Measurements from ENCODE around the gene IGSF3.
"Not testable (repeated sequence)": the region's sequence is repeated elsewhere in the genome, so short reads cannot be mapped to it uniquely, and the experiment has no call there.

IGSF3 gene

GRCh38 chr1:116631996-116632925, 35.3 kb downstream of the IGSF3 start:
- H4K20me1 ChIP-seq (ENCODE audit: insufficient read depth, low read length); H3K27me3 ChIP-seq (ENCODE audit: insufficient read depth, low read length, poor library complexity); H3K9ac ChIP-seq (ENCODE audit: low read depth, low read length); H3K4me3 ChIP-seq (ENCODE audit: low read depth in 1 of 2, low read length in 2 of 2); H3K36me3 ChIP-seq (ENCODE audit: insufficient read depth, low read length); H3K4me1 ChIP-seq (ENCODE audit: insufficient read depth, low read length); H3K4me2 ChIP-seq (ENCODE audit: insufficient read depth, low read length); H3K27ac ChIP-seq (ENCODE audit: low read length); DNase-seq; H2AFZ ChIP-seq (ENCODE audit: low read depth, low read length); ATAC-seq (ENCODE audit: insufficient read depth, low read depth); H3K79me2 ChIP-seq (ENCODE audit: insufficient read depth, low read length); H3K9me3 ChIP-seq (ENCODE audit: insufficient read depth, low read length, severe bottlenecking): not testable (repeated sequence)

GRCh38 chr1:116631554-116631953, 36.0 kb downstream of the IGSF3 start:
- not testable (repeated sequence) for H4K20me1 ChIP-seq (ENCODE audit: insufficient read depth, low read length); H2AFZ ChIP-seq (ENCODE audit: low read depth, low read length); H3K36me3 ChIP-seq (ENCODE audit: insufficient read depth, low read length); H3K4me2 ChIP-seq (ENCODE audit: insufficient read depth, low read length); H3K27ac ChIP-seq (ENCODE audit: low read length); H3K4me3 ChIP-seq (ENCODE audit: low read depth in 1 of 2, low read length in 2 of 2); H3K4me1 ChIP-seq (ENCODE audit: insufficient read depth, low read length); DNase-seq; H3K79me2 ChIP-seq (ENCODE audit: insufficient read depth, low read length); H3K9me3 ChIP-seq (ENCODE audit: insufficient read depth, low read length, severe bottlenecking); H3K27me3 ChIP-seq (ENCODE audit: insufficient read depth, low read length, poor library complexity); ATAC-seq (ENCODE audit: insufficient read depth, low read depth); H3K9ac ChIP-seq (ENCODE audit: low read depth, low read length)

DNA sequence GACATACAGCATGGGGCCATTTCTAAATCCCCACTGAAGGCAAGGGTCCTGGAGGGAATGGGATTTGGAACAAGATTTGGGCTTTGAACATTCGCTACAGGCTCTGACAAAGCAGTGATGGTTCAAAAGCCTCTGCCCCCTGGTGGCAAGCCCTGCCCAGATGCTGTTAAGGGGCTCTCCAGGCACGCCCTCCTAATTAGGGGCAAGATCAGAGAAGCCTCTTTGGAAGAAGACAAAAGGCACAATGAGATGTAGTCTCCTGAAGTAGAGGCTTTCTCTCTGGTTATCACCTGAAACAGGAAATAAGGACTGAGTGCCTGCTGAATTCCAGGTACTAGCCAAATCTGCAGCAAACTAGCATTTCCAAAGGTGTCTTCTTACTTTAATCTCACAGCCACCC, 37.5 kb downstream of the IGSF3 start:
- H3K4me2 ChIP-seq (ENCODE audit: insufficient read depth, low read length); H3K4me3 ChIP-seq (ENCODE audit: low read depth in 1 of 2, low read length in 2 of 2); DNase-seq; ATAC-seq (ENCODE audit: insufficient read depth, low read depth); H4K20me1 ChIP-seq (ENCODE audit: insufficient read depth, low read length); H2AFZ ChIP-seq (ENCODE audit: low read depth, low read length); H3K9me3 ChIP-seq (ENCODE audit: insufficient read depth, low read length, severe bottlenecking); H3K27me3 ChIP-seq (ENCODE audit: insufficient read depth, low read length, poor library complexity); H3K4me1 ChIP-seq (ENCODE audit: insufficient read depth, low read length); H3K79me2 ChIP-seq (ENCODE audit: insufficient read depth, low read length); H3K27ac ChIP-seq (ENCODE audit: low read length); H3K36me3 ChIP-seq (ENCODE audit: insufficient read depth, low read length); H3K9ac ChIP-seq (ENCODE audit: low read depth, low read length): not testable (repeated sequence)
- TF ChIP-seq CTCF (IDR thresholded peaks at IDR 0.05; ENCODE audit: borderline replicate concordance, extremely low read depth, low read length, poor library complexity, severe bottlenecking) = peak; percentile 32

GRCh38 chr1:116629441-116629840, 38.1 kb downstream of the IGSF3 start:
- not testable (repeated sequence) for H3K27ac ChIP-seq (ENCODE audit: low read length); H3K4me2 ChIP-seq (ENCODE audit: insufficient read depth, low read length); ATAC-seq (ENCODE audit: insufficient read depth, low read depth); H3K36me3 ChIP-seq (ENCODE audit: insufficient read depth, low read length); DNase-seq; H3K79me2 ChIP-seq (ENCODE audit: insufficient read depth, low read length); H3K4me3 ChIP-seq (ENCODE audit: low read depth in 1 of 2, low read length in 2 of 2); H2AFZ ChIP-seq (ENCODE audit: low read depth, low read length); H3K4me1 ChIP-seq (ENCODE audit: insufficient read depth, low read length); H3K27me3 ChIP-seq (ENCODE audit: insufficient read depth, low read length, poor library complexity); H3K9me3 ChIP-seq (ENCODE audit: insufficient read depth, low read length, severe bottlenecking); H3K9ac ChIP-seq (ENCODE audit: low read depth, low read length); H4K20me1 ChIP-seq (ENCODE audit: insufficient read depth, low read length)

- Histone ChIP-seq H3K4me2 (ENCODE audit: insufficient read depth, low read length) (no peak overlapping the region), H3K9me3 (ENCODE audit: insufficient read depth, low read length, severe bottlenecking) (no peaks in the 10 kb centered on the region), H2AFZ (ENCODE audit: low read depth, low read length) (no peak overlapping the region), H4K20me1 (ENCODE audit: insufficient read depth, low read length) (no peaks in the 10 kb centered on the region), H3K9ac (ENCODE audit: low read depth, low read length) (no peak overlapping the region), H3K36me3 (ENCODE audit: insufficient read depth, low read length) (no peaks in the 10 kb centered on the region), H3K27ac (ENCODE audit: low read length) (no peak overlapping the region), H3K4me1 (ENCODE audit: insufficient read depth, low read length) (no peaks in the 10 kb centered on the region), H3K27me3 (ENCODE audit: insufficient read depth, low read length, poor library complexity) (no peaks in the 10 kb centered on the region), H3K4me3 (ENCODE audit: low read depth in 1 of 2, low read length in 2 of 2) (no peak overlapping the region), H3K79me2 (ENCODE audit: insufficient read depth, low read length) (no peaks in the 10 kb centered on the region)
- TF ChIP-seq EZH2 (IDR thresholded peaks at IDR 0.05; ENCODE audit: borderline replicate concordance, low read depth, low read length, severe bottlenecking) = no peak
- no peak for TF ChIP-seq CTCF (IDR thresholded peaks at IDR 0.05; ENCODE audit: borderline replicate concordance, extremely low read depth, low read length, poor library complexity, severe bottlenecking)
- DNase-seq (no peak), ATAC-seq (ENCODE audit: insufficient read depth, low read depth) (no peak)
Observed at GRCh38 chr1:116628448-116628847, 39.1 kb downstream of the IGSF3 start.

DNA sequence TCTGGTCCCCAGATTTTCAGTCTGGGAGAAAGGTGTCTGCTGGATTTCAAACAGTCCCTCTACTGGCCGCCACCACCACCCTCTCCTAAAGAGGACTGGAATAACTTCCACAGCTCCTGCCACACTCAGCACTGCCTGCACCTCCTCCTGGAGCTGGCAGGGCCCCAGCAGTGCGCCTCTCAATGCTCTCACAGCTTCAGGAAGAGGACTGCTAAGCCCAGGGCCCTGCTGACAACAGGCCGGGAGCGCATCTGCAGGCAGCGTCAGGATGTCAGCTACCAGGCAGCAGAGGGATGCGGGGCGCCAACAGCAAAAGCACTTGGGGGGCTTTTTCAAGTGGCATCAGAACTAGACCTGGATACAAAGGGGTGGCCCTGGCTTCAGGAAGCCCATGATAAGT, 40.2 kb downstream of the IGSF3 start:
- ATAC-seq (ENCODE audit: insufficient read depth, low read depth); H3K9ac ChIP-seq (ENCODE audit: low read depth, low read length); DNase-seq: not testable (repeated sequence)

More for the DNA sequence above, 40.2 kb downstream of the IGSF3 start:
- not testable (repeated sequence) for H3K4me3 ChIP-seq (ENCODE audit: low read depth in 1 of 2, low read length in 2 of 2); H3K27me3 ChIP-seq (ENCODE audit: insufficient read depth, low read length, poor library complexity); H4K20me1 ChIP-seq (ENCODE audit: insufficient read depth, low read length); H3K9me3 ChIP-seq (ENCODE audit: insufficient read depth, low read length, severe bottlenecking); H3K4me1 ChIP-seq (ENCODE audit: insufficient read depth, low read length); H3K79me2 ChIP-seq (ENCODE audit: insufficient read depth, low read length); H3K27ac ChIP-seq (ENCODE audit: low read length); H2AFZ ChIP-seq (ENCODE audit: low read depth, low read length); H3K36me3 ChIP-seq (ENCODE audit: insufficient read depth, low read length); H3K4me2 ChIP-seq (ENCODE audit: insufficient read depth, low read length)
